SKM-1 treated with dmso at 0.1 percent for 144 hours (cell line): Measurements from ENCODE around the gene AMOTL2.

Source experiments
- DNase-seq: peaks from one replicate; lab custom pipeline; 2025; ENCODE audit not compliant: unreplicated experiment; lab: John Stamatoyannopoulos, UW

The AMOTL2 gene

GRCh38 chr3:134337071-134337482, 37.2 kb downstream of the AMOTL2 start:
- no peak for DNase-seq

DNA sequence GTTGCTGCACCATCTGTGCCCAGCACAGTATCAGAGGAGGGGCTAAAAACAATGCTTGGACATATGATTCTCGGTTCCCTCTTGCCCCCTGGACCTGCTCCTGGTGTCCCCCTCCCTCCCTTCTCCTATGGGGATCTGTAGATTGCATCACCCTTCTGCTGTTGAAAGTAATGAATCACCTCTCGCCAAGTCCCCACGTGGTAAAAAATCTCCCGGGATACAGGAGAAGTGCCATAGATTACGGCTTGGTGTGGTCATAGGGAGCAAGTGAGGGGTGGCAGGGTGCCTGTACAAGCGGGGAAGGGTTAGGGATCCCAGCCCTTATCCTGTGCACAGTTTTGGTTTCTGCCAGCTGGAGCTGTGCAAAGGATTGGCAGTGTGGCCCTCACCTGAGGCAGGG, 37.7 kb downstream of the AMOTL2 start:
- DNase-seq = no peak

- DNase-seq = no peak
Measured at GRCh38 chr3:134334901-134335280, 39.4 kb downstream of the AMOTL2 start.

DNA sequence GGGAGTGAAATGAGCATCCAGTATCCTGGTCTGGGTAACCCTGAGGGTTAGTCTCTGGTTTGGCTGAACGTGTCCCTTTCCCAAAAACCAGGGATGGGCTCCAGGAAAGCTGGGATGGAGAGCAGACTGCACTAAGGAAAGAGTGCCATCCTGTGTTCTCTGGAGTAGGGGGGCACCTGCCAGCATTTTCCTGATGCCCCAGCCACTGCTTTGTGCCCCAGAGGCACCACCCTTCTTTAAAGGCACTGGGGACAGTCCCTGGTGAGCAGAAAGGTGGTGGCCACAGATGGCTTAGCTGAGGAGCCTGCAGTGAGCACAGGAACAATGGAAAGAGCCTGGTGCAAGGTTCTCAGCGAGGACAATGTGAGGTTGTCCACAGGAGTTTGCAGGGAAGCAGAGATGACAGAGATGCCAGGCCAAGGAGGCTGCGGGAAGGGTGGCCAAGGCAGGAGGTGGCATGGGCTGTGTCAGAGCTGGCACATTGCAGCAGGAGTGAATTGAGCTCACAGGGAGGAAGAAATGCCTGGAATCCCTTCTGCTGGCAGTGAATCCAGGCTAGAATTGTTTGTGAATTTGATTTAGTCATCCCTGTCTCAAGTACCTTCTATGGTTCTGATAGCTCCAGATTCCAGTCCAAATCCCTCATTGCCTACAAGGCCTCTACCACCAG, 39.9 kb downstream of the AMOTL2 start:
- no peak for DNase-seq

GRCh38 chr3:134333522-134334181, 40.6 kb downstream of the AMOTL2 start:
- no peak for DNase-seq

DNA sequence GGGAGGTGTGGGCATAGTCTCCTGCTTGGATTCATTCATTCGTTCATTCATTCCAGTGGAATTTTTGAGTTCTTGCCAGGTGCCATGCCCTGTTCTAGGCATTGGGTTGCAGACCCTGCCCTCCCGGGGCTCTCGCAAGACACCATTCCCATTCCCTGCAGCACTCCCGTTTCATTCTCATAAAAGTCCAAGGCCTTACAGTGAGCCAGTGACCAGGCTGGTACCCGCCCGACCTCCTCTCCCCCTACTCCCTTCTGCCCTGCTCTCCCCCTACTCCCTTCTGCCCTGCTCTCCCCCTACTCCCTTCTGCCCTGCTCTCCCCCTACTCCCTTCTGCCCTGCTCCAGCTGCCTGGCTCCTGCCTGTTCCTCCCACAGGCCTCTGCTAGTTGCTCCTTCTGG, 41.9 kb downstream of the AMOTL2 start:
- no peak for DNase-seq

DNA sequence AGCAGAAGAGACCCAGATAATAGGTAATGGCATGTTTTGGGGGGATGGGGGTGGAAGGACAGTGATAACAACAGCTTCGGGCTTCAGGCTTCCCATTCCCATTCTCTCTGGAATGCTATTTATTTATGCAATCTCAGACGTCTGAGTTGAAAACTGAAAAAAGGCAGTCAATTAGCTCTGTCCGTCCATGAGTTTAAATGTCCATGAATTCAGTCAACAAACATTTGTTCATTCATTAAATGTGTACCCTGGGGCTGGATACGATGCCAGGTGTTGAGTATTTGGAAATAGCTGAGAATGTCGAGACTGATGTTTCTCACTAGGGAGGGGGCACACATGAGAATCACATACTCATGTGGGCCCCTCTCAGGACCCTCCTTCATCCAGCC, 42.4 kb downstream of the AMOTL2 start:
- no peak for DNase-seq

GRCh38 chr3:134330883-134331810, 43.1 kb downstream of the AMOTL2 start:
- DNase-seq = no peak

DNA sequence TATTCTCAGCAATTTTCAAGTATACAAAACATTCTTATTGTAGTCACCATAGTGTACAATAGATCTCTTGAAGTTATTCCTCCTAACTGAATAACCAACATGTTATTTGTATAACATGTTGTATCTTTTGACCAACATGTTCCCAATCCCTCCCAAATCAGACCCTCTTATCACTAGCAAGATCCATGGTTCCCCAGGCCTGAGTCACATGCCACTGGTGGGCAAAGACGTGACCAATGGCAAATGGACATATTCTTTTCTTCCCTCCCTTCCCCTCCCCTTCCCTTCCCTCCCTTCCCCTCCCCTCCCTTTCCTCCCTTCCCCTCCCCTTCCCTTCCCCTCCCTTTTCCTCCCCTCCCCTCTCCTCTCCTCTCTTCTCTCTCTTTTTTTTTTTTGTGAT, 45.4 kb downstream of the AMOTL2 start:
- no peak for DNase-seq

DNA sequence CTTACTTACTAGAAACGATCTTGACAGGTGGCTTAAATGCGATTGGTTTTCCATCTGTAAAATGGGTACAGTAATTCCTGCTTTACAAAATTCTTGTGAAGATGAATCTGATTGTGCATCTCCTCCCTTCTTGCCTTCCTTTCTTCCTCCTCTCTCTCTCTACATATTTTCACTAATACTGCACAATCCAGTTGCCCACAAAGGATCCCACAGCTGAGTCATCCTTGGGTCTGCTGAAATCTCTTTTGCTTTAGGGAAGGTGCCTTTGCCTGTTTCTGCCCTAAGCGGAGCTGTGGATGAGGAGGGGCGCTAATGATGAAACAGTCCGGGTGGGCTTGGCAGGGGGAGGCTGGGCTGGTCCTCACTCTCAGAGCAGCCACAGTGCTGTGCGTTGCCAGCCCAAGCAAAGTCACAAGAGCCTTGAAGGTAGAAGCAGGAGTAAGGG, 46.1 kb downstream of the AMOTL2 start:
- peak; percentile 28 for DNase-seq

- no peak for DNase-seq
Measured at GRCh38 chr3:134327594-134327975, 46.7 kb downstream of the AMOTL2 start.

DNA sequence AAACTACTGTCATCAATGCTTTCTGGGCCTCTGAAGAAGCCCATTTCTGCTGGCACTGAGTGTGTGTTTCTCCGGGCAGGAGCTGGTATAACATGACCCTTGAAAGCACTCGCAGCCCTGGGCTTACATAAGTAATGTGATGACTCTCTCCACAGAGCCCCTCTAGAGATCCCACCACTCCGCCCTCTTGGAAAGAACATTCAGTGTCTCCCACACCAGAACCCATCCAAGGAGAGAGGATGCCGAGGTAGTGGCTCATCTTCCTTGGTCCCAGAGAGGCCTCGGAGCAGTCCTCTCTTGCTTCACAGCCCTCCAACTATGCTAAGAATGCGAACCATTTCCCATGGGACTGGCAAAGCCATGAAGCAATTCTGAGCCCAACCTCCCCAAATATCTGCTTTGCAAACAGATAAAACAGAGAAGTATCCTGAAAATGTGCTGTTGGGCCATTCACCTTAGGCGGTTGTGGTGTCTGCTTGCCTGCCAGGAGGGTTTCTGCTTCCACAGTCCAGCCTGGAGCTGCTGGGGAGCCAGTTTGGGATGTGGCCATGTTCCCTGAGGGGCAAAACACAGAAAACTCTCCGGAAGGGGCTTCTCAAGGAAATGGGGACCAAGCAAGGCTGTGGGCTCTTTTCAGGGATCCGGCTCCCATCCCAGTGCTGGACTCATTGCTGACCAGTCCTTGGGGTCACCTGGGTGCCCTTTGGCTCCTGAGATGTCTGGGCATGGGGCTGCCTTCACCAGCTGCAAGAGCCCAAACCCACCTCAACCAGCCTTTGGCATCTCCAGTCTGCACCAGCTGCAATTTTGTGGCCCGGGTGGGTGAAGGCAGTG, 47.3 kb downstream of the AMOTL2 start:
- no peak for DNase-seq

DNA sequence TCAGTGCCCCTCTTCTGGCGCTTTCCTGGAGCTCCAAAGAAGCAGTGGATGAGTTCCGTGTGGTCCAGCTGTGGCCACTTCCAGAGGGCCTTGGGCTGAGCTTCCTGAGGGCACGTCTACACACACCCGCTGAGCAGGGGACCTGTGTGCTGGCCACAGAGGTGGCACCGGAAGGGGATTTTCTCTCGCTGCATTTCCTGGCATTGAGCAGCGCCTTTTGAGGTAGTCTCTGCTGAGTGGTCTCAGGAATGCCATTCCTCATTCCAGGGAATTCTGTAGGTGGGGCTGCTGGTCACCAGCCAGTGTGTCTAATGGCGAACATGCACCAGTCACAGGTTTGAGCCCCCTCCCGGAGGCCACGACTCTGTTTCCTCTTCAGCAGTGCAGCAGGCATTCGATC, 48.1 kb downstream of the AMOTL2 start:
- no peak for DNase-seq

DNA sequence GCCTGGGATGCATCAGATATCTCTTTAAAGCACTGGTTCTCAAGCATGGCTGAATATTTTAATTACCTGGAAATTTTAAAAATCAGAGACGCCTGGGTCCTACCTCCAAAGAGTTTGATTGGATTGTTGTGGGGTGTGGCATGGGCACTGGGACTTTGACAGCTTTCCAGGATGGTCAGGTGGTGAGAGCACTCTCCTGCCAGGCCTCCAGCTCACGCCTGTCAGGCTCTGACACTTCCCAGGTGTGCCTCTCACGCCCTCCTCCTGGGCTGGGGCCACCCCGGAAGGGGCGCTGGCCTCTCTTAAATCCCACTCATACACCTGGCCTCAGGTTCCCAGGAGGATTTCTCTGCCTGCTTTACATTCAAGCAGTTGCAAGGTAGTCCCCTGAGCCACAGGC, 48.5 kb downstream of the AMOTL2 start:
- no peak for DNase-seq

DNA sequence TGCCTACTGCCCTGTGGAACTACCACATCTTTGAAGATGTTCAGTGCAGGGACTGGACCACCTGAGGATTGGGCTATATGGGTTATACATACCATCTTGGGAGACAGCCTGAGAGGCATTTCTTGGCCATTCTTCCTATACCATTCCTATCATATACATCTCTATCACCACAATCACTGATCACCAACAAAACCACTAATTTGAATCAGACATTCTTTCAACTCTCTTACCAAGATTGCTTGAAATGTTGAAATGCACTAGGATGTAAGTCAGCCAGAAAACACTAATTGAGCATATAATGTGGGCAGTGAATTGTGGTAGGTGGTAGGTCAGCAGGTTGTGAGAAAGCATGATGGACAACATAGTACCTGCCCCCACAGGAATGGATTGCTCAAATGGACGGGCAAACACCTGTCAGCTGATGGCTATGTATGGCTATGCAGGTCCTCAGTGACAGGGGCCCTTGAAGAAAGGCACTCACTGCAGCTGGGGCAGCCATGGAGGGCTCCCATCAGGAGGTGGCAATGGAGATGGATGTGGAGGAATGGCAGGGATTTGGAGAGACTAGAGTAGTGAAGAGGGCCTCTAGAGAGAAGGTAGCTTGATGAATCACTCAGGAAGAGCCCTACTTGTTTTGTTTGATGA, 49.1 kb downstream of the AMOTL2 start:
- no peak for DNase-seq

- DNase-seq = no peak
Measured at GRCh38 chr3:134323966-134324962, 50.0 kb downstream of the AMOTL2 start.

DNA sequence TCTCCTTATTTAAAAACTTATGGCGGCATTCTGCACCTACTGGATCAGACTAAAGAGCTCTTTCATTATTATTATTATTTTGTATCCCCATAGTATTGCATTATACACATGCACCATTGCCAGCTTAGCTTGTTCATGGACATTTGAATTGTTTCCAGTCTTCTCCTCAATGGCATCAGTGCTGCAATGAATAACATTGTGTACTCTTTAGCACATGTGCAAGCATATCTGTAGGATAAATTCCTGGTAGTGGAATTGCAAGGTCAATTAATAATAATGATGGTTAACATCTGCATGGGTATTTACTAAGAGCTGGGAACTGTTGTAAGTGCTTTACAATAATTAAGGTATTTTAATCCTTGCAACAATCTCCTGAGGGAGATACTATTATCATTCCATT, 52.0 kb downstream of the AMOTL2 start:
- DNase-seq = no peak

- DNase-seq = no peak
Measured at GRCh38 chr3:134320749-134321148, 53.5 kb downstream of the AMOTL2 start.

- no peak for DNase-seq
Measured at GRCh38 chr3:134319931-134320330, 54.3 kb downstream of the AMOTL2 start.
